Loucy (cell line): Measurements from ENCODE around the gene KRT38.

Source experiments
- H2AFZ ChIP-seq: fragments of 200-600 bp; sonication (generic); 2 replicates; pipeline ENCODE4 v1.6.0; 2016; ENCODE audit warnings: antibody characterized with exemption, mild to moderate bottlenecking, low read length, moderate library complexity
- H3F3A ChIP-seq: fragments of 200-600 bp; 2 replicates; pipeline ENCODE4 v1.6.0; 2016; ENCODE audit warnings: antibody characterized with exemption, low read depth, mild to moderate bottlenecking
- H3K27me3 ChIP-seq: fragments of 200-600 bp; sonication (generic); 2 replicates; pipeline ENCODE4 v1.6.1; 2014; ENCODE audit warnings: low read length, mild to moderate bottlenecking; ENCODE audit not compliant: insufficient read depth, poor library complexity, severe bottlenecking
- H3K36me3 ChIP-seq: fragments of 200-600 bp; sonication (generic); 2 replicates; pipeline ENCODE4 v1.6.1; 2016; ENCODE audit warnings: low read length; ENCODE audit not compliant: insufficient read depth
- H3K4me1 ChIP-seq: fragments of 200-600 bp; sonication (generic); 2 replicates; pipeline ENCODE4 v1.5.1; 2014; ENCODE audit warnings: low read length, mild to moderate bottlenecking; ENCODE audit not compliant: insufficient read depth, poor library complexity, severe bottlenecking
- H3K4me2 ChIP-seq: fragments of 200-600 bp; sonication (generic); 2 replicates; pipeline ENCODE4 v1.6.0; 2014; ENCODE audit warnings: antibody characterized with exemption, low read length, low read depth, mild to moderate bottlenecking; ENCODE audit not compliant: poor library complexity, severe bottlenecking
- H3K4me3 ChIP-seq: fragments of 200-600 bp; sonication (generic); 2 replicates; pipeline ENCODE4 v1.5.1; 2014; ENCODE audit warnings: low read length, mild to moderate bottlenecking, mixed read lengths; ENCODE audit not compliant: poor library complexity, severe bottlenecking
- H3K79me2 ChIP-seq: fragments of 200-600 bp; sonication (generic); 2 replicates; pipeline ENCODE4 v1.6.1; 2014; ENCODE audit warnings: low read length; ENCODE audit not compliant: insufficient read depth
- H3K9ac ChIP-seq: fragments of 200-600 bp; sonication (generic); 2 replicates; pipeline ENCODE4 v1.6.0; 2014; ENCODE audit warnings: mild to moderate bottlenecking, low read depth, low read length, moderate library complexity; ENCODE audit not compliant: poor library complexity, severe bottlenecking
- H3K9me2 ChIP-seq: fragments of 200-600 bp; sonication (generic); replicated peaks from 2 replicates; pipeline ENCODE4 v1.6.1; 2016; ENCODE audit warnings: low read depth, low read length, mixed read lengths
- H3K9me3 ChIP-seq: fragments of 200-600 bp; sonication (generic); 2 replicates; pipeline ENCODE4 v1.6.1; 2014; ENCODE audit warnings: mild to moderate bottlenecking, antibody characterized with exemption, low read length, low read depth; ENCODE audit not compliant: insufficient read depth
- H4K20me1 ChIP-seq: fragments of 200-600 bp; sonication (generic); 2 replicates; pipeline ENCODE4 v1.6.0; 2014; ENCODE audit warnings: antibody characterized with exemption, low read length, mild to moderate bottlenecking; ENCODE audit not compliant: insufficient read depth, poor library complexity, severe bottlenecking
- CTCF ChIP-seq: fragments of 200-600 bp; sonication (generic); conservative IDR thresholded peaks from 2 replicates; pipeline ENCODE4 v1.5.1; 2014; ENCODE audit warnings: mild to moderate bottlenecking, antibody characterized with exemption, low read length
- EZH2phosphoT487 ChIP-seq: fragments of 200-600 bp; IDR thresholded peaks from 2 replicates; pipeline ENCODE4 v1.6.1; 2018; ENCODE audit warnings: antibody characterized with exemption, mild to moderate bottlenecking, moderate library complexity, borderline replicate concordance

KRT38 gene

DNA sequence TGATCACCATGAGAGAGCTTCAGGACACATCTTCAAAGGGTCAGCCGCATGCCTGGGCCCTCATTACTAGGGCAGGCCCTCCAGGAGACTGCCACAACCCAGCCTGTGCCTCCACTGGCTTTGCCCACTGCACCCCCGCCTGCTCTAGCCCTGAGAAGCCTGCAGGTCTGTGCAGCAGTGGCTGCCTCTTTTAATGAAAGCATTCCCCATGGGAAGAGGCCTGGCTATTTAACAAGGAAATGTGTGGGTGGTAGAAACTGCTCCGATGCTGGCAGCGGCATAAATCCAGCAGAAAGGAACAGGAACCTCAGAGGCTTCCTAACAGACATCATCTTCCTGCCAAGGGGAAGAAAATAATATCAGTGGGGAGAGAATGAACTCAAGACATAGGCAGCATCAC, 26.8 kb upstream of the KRT38 start:
- Histone ChIP-seq H3K4me3 (no peak overlapping the region), H3K79me2 (no peaks in the 10 kb centered on the region), H3K9ac (no peak overlapping the region), H3F3A (no peaks in the 10 kb centered on the region), H3K9me2 (no peaks in the 10 kb centered on the region), H3K4me2 (no peak overlapping the region), H3K27me3 (peaks cover 6% of the 10 kb centered on the region), H3K4me1 (no peaks in the 10 kb centered on the region), H2AFZ (no peak overlapping the region), H3K36me3 (no peaks in the 10 kb centered on the region), H4K20me1 (no peaks in the 10 kb centered on the region), H3K9me3 (no peaks in the 10 kb centered on the region)
- TF ChIP-seq CTCF = no peak
- TF ChIP-seq EZH2phosphoT487 = no peak

- TF ChIP-seq CTCF = no peak
Measured at GRCh38 chr17:41466988-41467387, 26.2 kb upstream of the KRT38 start, which contains the start of gene KRT32. Gene KRT32, minus strand, starts transcription at chr17:41467386. Its CDS starts 61 bp downstream, at chr17:41467325.

GRCh38 chr17:41464682-41465081, 23.9 kb upstream of the KRT38 start:
- no peaks in the 10 kb centered on the region for H3F3A ChIP-seq
- H2AFZ ChIP-seq = no peak overlapping the region
- no peak overlapping the region for H3K4me3 ChIP-seq
- H3K27me3 ChIP-seq = no peaks in the 10 kb centered on the region
- no peaks in the 10 kb centered on the region for H3K36me3 ChIP-seq
- no peaks in the 10 kb centered on the region for H3K79me2 ChIP-seq
- H4K20me1 ChIP-seq = no peaks in the 10 kb centered on the region
- TF ChIP-seq EZH2phosphoT487 (no peak), CTCF (no peak)
- H3K9ac ChIP-seq = no peak overlapping the region
- no peaks in the 10 kb centered on the region for H3K9me2 ChIP-seq
- H3K9me3 ChIP-seq = no peaks in the 10 kb centered on the region
- H3K4me2 ChIP-seq = no peak overlapping the region
- no peaks in the 10 kb centered on the region for H3K4me1 ChIP-seq

More at GRCh38 chr17:41466988-41467387, 26.2 kb upstream of the KRT38 start, which contains the start of gene KRT32:
- no peaks in the 10 kb centered on the region for H3K9me2 ChIP-seq
- no peaks in the 10 kb centered on the region for H3K9me3 ChIP-seq
- no peaks in the 10 kb centered on the region for H3K79me2 ChIP-seq
- no peaks in the 10 kb centered on the region for H4K20me1 ChIP-seq
- H3F3A ChIP-seq = no peaks in the 10 kb centered on the region
- H3K4me3 ChIP-seq = no peak within 1 kb of the TSS
- H3K36me3 ChIP-seq = no peaks in the 10 kb centered on the region
- no peaks in the 10 kb centered on the region for H3K4me1 ChIP-seq
- no peak within 1 kb of the TSS for H2AFZ ChIP-seq
- H3K9ac ChIP-seq = no peak within 1 kb of the TSS
- H3K27me3 ChIP-seq = peaks cover 4% of the 10 kb centered on the region
- no peak within 1 kb of the TSS for H3K4me2 ChIP-seq
